CD8-positive, alpha-beta memory T cell (primary cell): ENCODE measurements around the gene C5AR1. TPM values are rescaled to one million over a fixed set of nuclear protein-coding genes. Genes with fewer than 3 reads are reported as not detected.
A peak's percentile ranks its signal among the peaks of the same experiment; 100 is the strongest.
"Not testable (repeated sequence)": the region's sequence is repeated elsewhere in the genome, so short reads cannot be mapped to it uniquely, and the experiment has no call there.

Experiments
- CTCF ChIA-PET: fragments of 350-600 bp; sonication (Branson Sonifier 250); formaldehyde crosslinking; loops from one replicate; lab custom pipeline; 2021; ENCODE audit warnings: antibody characterized with exemption; lab: Charles Lee
- POLR2A ChIA-PET: fragments of 350-600 bp; sonication (Branson Sonifier 250); formaldehyde crosslinking; loops from one replicate; lab custom pipeline; 2021; ENCODE audit warnings: antibody characterized with exemption; lab: Charles Lee
- DNase-seq, 5 donors: peaks; one replicate each; pipeline versions ENCODE4 v3.0.0 to v3.0.0-alpha.2; 2020 to 2022; ENCODE audit warnings: mixed read lengths in 1 of 5
- H3K27ac ChIP-seq: one replicate; pipeline ENCODE4 v1.7.0; 2013; ENCODE audit warnings: low read depth, mild to moderate bottlenecking, low read length, moderate library complexity
- H3K27me3 ChIP-seq: 2 replicates; pipeline ENCODE4 v1.7.0; 2013; ENCODE audit warnings: low read length, mild to moderate bottlenecking; ENCODE audit not compliant: insufficient read depth, poor library complexity, severe bottlenecking
- H3K36me3 ChIP-seq: 2 replicates; pipeline ENCODE4 v1.7.0; 2013; ENCODE audit warnings: mild to moderate bottlenecking, low read length, moderate library complexity; ENCODE audit not compliant: insufficient read depth
- H3K4me1 ChIP-seq: 2 replicates; pipeline ENCODE4 v1.7.0; 2013; ENCODE audit warnings: mild to moderate bottlenecking, low read length, moderate library complexity; ENCODE audit not compliant: insufficient read depth
- H3K4me3 ChIP-seq: 2 replicates; pipeline ENCODE4 v1.7.0; 2013; ENCODE audit warnings: mild to moderate bottlenecking, low read length
- H3K9me3 ChIP-seq: 2 replicates; pipeline ENCODE4 v1.7.0; 2013; ENCODE audit warnings: mild to moderate bottlenecking, low read length
- H3K27ac Mint-ChIP-seq, 8 donors: one replicate each; pipeline ENCODE4 v1.8.0; 2020 to 2021; ENCODE audit warnings: mixed read lengths in 8 of 8, mild to moderate bottlenecking in 6 of 8, inconsistent platforms in 3 of 8, moderate library complexity in 3 of 8
- H3K27me3 Mint-ChIP-seq, 2 donors: one replicate each; pipeline ENCODE4 v1.8.0; 2020 to 2021; ENCODE audit warnings: mixed read lengths in 2 of 2, mild to moderate bottlenecking in 1 of 2, moderate library complexity in 1 of 2
- H3K36me3 Mint-ChIP-seq, 3 donors: one replicate each; pipeline ENCODE4 v1.8.0; 2020 to 2021; ENCODE audit warnings: mixed read lengths in 3 of 3, inconsistent platforms in 1 of 3, mild to moderate bottlenecking in 1 of 3
- H3K4me1 Mint-ChIP-seq, 3 donors: one replicate each; pipeline ENCODE4 v1.8.0; 2020 to 2021; ENCODE audit warnings: mixed read lengths in 3 of 3, inconsistent platforms in 1 of 3, mild to moderate bottlenecking in 1 of 3
- H3K4me3 Mint-ChIP-seq, 7 donors: one replicate each; pipeline ENCODE4 v1.8.0; 2020 to 2021; ENCODE audit warnings: mixed read lengths in 7 of 7, mild to moderate bottlenecking in 6 of 7, moderate library complexity in 4 of 7, inconsistent platforms in 2 of 7
- H3K9me3 Mint-ChIP-seq, 5 donors: one replicate each; pipeline ENCODE4 v1.8.0; 2020 to 2022; ENCODE audit warnings: mixed read lengths in 5 of 5, mild to moderate bottlenecking in 3 of 5, moderate library complexity in 2 of 5, inconsistent platforms in 1 of 5
- polyA plus RNA-seq: library from polyadenylated mRNA; unstranded; fragments of 300-500 nt; fragmentation: Illumina TruSeq; gene quantifications from one replicate; pipeline ENCODE4 v1.2.3, GENCODE V29; 2021
- total RNA-seq, 2 experiments: library from RNA; stranded (reverse); gene quantifications; one replicate each; pipeline ENCODE4 v1.2.3, GENCODE V29; 2021

C5AR1 gene
- total and polyA plus RNA-seq, 3 experiments from 2014 or later, result 1.3 to 1.8 TPM; not detected in 1

DNA sequence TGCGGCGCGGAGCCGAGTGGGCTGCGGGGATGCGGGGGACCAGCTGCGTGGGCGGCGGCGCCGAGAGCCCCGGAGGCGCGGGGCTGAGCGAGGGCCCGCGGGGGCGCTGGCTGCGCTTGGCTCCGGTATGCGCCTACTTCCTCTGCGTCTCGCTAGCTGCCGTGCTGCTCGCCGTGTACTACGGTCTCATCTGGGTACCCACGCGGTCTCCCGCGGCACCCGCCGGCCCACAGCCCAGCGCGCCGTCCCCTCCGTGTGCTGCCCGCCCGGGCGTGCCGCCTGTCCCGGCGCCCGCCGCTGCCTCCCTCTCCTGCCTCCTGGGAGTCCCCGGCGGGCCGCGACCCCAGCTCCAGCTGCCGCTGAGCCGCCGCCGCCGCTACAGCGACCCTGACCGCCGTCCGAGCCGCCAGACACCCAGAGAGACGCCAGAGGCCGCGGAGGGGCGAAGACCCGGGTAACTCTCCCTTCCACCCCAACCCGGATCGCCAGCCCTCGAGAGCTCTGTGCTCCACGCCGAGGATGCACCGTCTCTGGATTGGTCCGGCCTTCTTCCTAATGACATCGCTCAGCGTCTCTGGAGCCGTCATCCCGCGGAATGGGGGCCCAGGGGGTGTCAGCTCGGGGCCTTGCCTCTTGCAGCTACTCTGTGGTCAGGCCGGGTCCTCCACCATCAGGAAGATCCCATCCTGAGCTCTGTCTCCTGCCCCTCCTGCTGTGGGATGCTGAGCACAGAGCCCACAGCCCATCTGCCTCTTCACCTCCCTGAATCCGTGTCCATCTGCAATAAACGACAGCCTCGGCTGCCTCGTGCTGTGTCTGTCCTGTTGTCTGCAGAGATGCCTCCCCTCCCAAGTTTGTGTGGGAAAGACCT, 34.5 kb upstream of the C5AR1 start:
- Histone ChIP-seq H3K4me3 (peak overlapping the region; percentile 45), H3K9me3 (no peaks in the 10 kb centered on the region), H3K4me1 (peaks cover 15% of the 10 kb centered on the region), H3K27ac (peak overlapping the region; percentile 4), H3K27me3 (no peaks in the 10 kb centered on the region), H3K36me3 (peaks cover 8% of the 10 kb centered on the region)
- ChIA-PET CTCF (interaction anchor here (0.9 to 3.6 kb wide), 11 partner anchors 9 to 759 kb away, joined by 3 to 25 read pairs (median 5); partner anchors contain the start of genes CCDC9 and DHX34), POLR2A (interaction anchor here (1.2 to 3.9 kb wide), 6 partner anchors 19 to 335 kb away, joined by 7 to 67 read pairs (median 14); partner anchors contain the start of genes CCDC9, DHX34 and ZC3H4)
- H3K4me1 Mint-ChIP-seq, result peaks cover 16 to 28% (median 18%) of the 10 kb centered on the region in 3 donors
- H3K9me3 Mint-ChIP-seq, result no peaks in the 10 kb centered on the region
- DNase-seq, result peak in 1 of 5 donors; percentile 62
- peak overlapping the region; percentile 38 to 100 (median 84) for H3K27ac Mint-ChIP-seq
- H3K27me3 Mint-ChIP-seq, result no peaks in the 10 kb centered on the region
- H3K36me3 Mint-ChIP-seq, result peaks cover 0 to 22% (median 2%) of the 10 kb centered on the region in 3 donors
- H3K4me3 Mint-ChIP-seq, result peak overlapping the region; percentile 77 to 99 (median 82)

DNA sequence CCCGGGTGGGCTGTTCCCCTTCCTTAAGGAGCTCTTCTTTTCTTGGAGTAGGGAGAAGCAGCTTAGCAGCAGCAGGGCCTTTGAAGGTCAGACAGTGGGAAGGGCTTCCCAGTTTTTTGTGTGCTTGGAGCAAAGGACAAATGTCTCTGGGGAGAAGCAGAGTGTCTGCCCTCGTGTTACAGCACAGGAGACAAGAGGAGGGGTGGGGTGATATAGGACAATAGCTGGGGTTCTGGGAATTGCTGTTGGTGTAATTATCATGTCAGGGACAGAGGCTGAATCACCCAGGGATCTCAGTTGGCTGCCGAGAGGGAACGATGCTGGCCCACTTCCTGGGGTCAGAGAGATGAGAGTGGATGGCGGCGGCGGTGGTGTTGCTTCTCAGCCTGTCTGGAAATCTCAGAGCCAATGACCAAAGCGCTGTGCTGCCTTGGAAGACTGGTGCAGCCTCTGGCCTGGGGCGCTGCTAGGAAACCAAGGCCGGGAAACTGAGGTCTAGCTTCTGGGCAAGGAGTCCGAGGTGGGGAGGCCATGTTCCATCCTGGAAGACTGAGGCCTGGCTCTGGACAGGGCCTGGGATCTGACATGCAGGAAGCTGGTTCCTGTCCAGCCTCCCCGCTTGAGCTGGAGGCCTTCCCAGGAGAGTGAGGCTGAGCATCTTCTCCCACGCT, 33.7 kb upstream of the C5AR1 start:
- peaks cover 15% of the 10 kb centered on the region for H3K4me1 ChIP-seq
- Mint-ChIP-seq H3K4me1 (peaks cover 16 to 28% (median 18%) of the 10 kb centered on the region in 3 donors), H3K27ac (peak overlapping the region in 6 of 8 donors; percentile 56 to 89 (median 82)), H3K4me3 (peak overlapping the region; percentile 77 to 97 (median 79)), H3K9me3 (no peaks in the 10 kb centered on the region), H3K36me3 (peaks cover 0 to 14% (median 0%) of the 10 kb centered on the region in 3 donors), H3K27me3 (no peaks in the 10 kb centered on the region)
- peaks cover under 1% of the 10 kb centered on the region for H3K36me3 ChIP-seq
- H3K27me3 ChIP-seq, result no peaks in the 10 kb centered on the region
- no peak overlapping the region for H3K27ac ChIP-seq
- no peaks in the 10 kb centered on the region for H3K9me3 ChIP-seq
- no peak for DNase-seq
- CTCF ChIA-PET, result interaction anchor here (0.9 to 3.6 kb wide), 5 partner anchors 9 to 263 kb away, joined by 3 to 25 read pairs (median 14); partner anchors contain the start of gene DHX34
- H3K4me3 ChIP-seq, result no peak overlapping the region
- POLR2A ChIA-PET, result interaction anchor here (2.4 kb wide), 1 partner anchor 73 kb away, joined by 16 read pairs; the partner anchor contains the start of gene DHX34

DNA sequence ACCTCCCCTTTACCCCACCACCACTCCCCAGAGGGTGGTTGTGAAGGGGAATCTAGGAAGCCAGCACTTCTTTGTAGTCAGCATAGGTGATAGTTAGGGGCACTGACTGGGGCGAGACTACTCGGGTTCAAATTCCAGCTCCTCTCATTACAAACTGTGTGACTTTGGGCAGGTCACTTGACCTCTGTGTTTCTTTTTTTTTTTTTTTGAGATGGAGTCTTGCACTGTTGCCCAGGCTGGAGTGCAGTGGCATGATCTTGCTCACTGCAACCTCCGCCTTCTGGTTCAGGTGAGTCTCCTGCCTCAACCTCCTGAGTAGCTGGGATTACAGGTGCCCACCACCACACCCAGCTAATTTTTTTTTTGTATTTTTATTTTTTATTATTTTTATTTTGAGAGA, 33.1 kb upstream of the C5AR1 start:
- H3K27me3 Mint-ChIP-seq, H3K36me3 ChIP-seq, POLR2A ChIA-PET, H3K27ac ChIP-seq, H3K4me3 ChIP-seq, H3K9me3 ChIP-seq, DNase-seq, H3K27me3 ChIP-seq, H3K9me3 Mint-ChIP-seq: not testable (repeated sequence)
- Mint-ChIP-seq H3K36me3 (peaks cover 0 to 13% (median 0%) of the 10 kb centered on the region in 3 donors), H3K4me3 (peak overlapping the region in 3 of 7 donors; percentile 32 to 82 (median 79)), H3K4me1 (peaks cover 16 to 28% (median 18%) of the 10 kb centered on the region in 3 donors), H3K27ac (peak overlapping the region in 2 of 8 donors; percentile 5 to 82)
- peaks cover 15% of the 10 kb centered on the region for H3K4me1 ChIP-seq
- CTCF ChIA-PET, result interaction anchor here (3.6 kb wide), 3 partner anchors 8 to 73 kb away, joined by 14 to 25 read pairs (median 16); partner anchors contain the start of gene DHX34

DNA sequence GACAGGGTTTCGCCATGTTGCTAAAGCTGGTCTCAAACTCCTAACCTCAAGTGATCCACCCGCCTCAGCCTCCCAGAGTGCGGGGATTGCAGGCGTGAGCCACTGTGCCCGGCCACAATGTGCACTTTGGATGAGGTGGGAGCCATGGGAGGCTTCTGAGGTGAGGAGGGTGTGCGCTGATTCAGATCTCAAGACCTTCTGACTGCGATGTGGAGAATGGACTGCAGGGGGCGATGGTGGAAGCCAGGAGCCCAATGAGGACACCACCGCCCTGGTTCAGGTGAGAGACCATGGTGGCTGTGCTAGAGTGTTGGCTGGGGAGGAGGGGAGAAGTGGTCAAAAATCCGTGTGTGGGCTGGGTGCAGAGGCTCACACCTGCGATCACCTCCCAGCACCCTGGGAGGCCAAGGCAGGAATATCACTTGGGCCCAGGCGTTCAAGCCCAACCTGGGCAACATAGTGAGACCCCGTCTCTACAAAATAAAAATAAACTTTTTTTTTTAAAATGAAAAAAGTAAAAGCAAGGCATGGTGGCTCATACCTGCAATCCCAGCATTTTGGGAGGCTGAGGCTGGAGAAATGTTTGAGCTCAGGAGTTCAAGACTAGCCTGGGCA, 29.4 kb upstream of the C5AR1 start:
- no peak overlapping the region for H3K27ac Mint-ChIP-seq
- no peaks in the 10 kb centered on the region for H3K9me3 ChIP-seq
- POLR2A ChIA-PET, result no interaction called here
- no peak overlapping the region for H3K4me3 Mint-ChIP-seq
- DNase-seq, result peak in 4 of 5 donors; percentile 16 to 59 (median 38)
- no peaks in the 10 kb centered on the region for H3K36me3 ChIP-seq
- no peak overlapping the region for H3K27ac ChIP-seq
- H3K27me3 Mint-ChIP-seq, result no peaks in the 10 kb centered on the region
- no peak overlapping the region for H3K4me3 ChIP-seq
- H3K9me3 Mint-ChIP-seq, result no peaks in the 10 kb centered on the region
- CTCF ChIA-PET, result interaction anchor here (1.5 kb wide), 1 partner anchor 54 kb away, joined by 3 read pairs; no protein-coding TSS in a partner anchor
- peaks cover 11 to 17% (median 16%) of the 10 kb centered on the region in 3 donors for H3K4me1 Mint-ChIP-seq
- H3K27me3 ChIP-seq, result no peaks in the 10 kb centered on the region
- peaks cover 0 to 2% (median 0%) of the 10 kb centered on the region in 3 donors for H3K36me3 Mint-ChIP-seq
- H3K4me1 ChIP-seq, result peaks cover 5% of the 10 kb centered on the region

DNA sequence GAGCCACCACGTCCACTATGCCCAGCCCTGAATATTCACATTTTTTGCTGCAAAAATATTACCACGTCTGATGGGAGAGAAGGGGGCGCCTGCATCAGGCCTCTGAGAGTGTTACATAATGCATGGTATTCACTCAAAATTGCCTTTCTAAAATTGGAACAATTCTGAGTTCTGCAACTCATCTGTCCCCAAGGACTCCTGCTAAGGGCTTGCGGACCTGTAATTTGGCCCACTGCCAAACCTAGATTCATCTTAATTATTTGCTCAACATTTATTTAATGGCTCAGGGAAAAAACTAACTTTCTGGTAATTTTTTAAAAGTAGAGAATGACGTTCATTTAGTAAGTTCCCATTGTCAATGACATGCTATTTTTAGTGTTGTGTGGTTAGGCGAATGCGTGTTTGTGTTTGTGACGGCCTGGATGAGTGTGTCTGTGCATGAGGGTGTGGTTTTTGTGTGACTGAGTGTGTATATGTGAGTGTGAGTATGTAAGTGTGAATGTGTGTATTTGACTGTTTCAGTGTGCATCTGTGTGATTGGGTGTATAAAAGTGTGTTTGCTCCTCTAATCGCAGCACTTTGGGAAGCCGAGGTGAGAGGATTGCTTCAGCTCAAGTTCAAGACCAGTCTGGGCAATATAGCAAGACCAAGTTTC, 26.1 kb upstream of the C5AR1 start:
- H3K4me1 ChIP-seq, result no peaks in the 10 kb centered on the region
- Mint-ChIP-seq H3K27me3 (no peaks in the 10 kb centered on the region), H3K27ac (no peak overlapping the region), H3K36me3 (peaks cover 0 to 2% (median 0%) of the 10 kb centered on the region in 3 donors), H3K4me3 (no peak overlapping the region), H3K4me1 (peaks cover 3 to 13% (median 6%) of the 10 kb centered on the region in 3 donors), H3K9me3 (no peaks in the 10 kb centered on the region)
- no peaks in the 10 kb centered on the region for H3K36me3 ChIP-seq
- no peak for DNase-seq
- no peaks in the 10 kb centered on the region for H3K9me3 ChIP-seq
- ChIA-PET POLR2A (no interaction called here), CTCF (interaction anchor here (0.7 to 2.1 kb wide), 6 partner anchors 8 to 133 kb away, joined by 3 to 25 read pairs (median 6); partner anchors contain the start of gene INAFM1)
- H3K4me3 ChIP-seq, result no peak overlapping the region
- H3K27me3 ChIP-seq, result no peaks in the 10 kb centered on the region
- H3K27ac ChIP-seq, result no peak overlapping the region

DNA sequence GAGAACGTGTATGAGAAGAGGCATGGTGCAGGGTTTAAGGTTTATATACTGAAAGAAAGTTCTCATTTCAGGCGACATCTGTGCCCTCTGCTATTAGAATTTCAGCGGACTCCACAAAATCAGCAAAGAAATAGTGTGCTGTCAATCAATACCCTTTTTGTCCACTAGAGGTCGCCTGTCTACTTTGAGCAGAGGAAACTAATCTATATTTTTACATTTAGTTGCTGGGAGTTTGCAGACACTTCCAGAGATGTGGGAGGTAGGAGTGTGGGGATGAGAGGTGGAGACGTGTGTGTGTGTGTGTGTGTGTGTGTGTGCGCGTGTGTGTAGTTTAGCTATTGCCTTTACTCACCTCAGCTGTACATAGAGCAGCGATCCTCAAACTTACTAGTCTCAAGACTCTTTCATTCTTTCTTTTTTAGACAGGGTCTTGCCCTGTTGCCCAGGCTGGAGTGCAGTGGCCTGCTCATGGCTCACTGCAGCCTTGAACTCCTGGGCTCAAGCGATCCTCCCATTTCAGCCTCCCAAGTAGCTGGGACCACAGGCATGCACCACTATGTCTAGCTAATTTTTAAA, 25.2 kb upstream of the C5AR1 start:
- H3K27me3 Mint-ChIP-seq, result no peaks in the 10 kb centered on the region

More for the DNA sequence above, 25.2 kb upstream of the C5AR1 start:
- Histone ChIP-seq H3K36me3 (no peaks in the 10 kb centered on the region), H3K4me3 (no peak overlapping the region), H3K27ac (no peak overlapping the region), H3K27me3 (no peaks in the 10 kb centered on the region), H3K9me3 (no peaks in the 10 kb centered on the region), H3K4me1 (no peaks in the 10 kb centered on the region)
- Mint-ChIP-seq H3K36me3 (peaks cover 0 to 2% (median 0%) of the 10 kb centered on the region in 3 donors), H3K9me3 (no peaks in the 10 kb centered on the region), H3K4me3 (no peak overlapping the region), H3K27ac (no peak overlapping the region), H3K4me1 (peaks cover 3 to 15% (median 6%) of the 10 kb centered on the region in 3 donors)
- POLR2A ChIA-PET, result interaction anchor here (1.3 kb wide), 1 partner anchor 107 kb away, joined by 3 read pairs; no protein-coding TSS in a partner anchor
- CTCF ChIA-PET, result interaction anchor here (0.6 to 2.1 kb wide), 11 partner anchors 9 to 456 kb away, joined by 3 to 25 read pairs (median 3); partner anchors contain the start of gene INAFM1
- peak; percentile 28 to 60 (median 44) for DNase-seq
